DMS 273 treated with DMSO at 0.1 percent for 48 hours (cell line): ENCODE measurements around the gene FRMD8.

Experiments used
- DNase-seq: peaks from one replicate; lab custom pipeline; 2025; lab: John Stamatoyannopoulos, UW

Gene FRMD8

GRCh38 chr11:65425105-65425970 is 38.9 kb downstream of the FRMD8 start:
- DNase-seq = no peak

GRCh38 chr11:65425971-65426838 is 39.8 kb downstream of the FRMD8 start:
- DNase-seq = peak; percentile 27

GRCh38 chr11:65426839-65427690 is 40.6 kb downstream of the FRMD8 start:
- DNase-seq = peak; percentile 58

GRCh38 chr11:65427691-65428577 is 41.5 kb downstream of the FRMD8 start:
- peak; percentile 54 for DNase-seq

GRCh38 chr11:65428578-65429067 is 42.2 kb downstream of the FRMD8 start:
- DNase-seq = no peak

GRCh38 chr11:65429068-65429681 is 42.7 kb downstream of the FRMD8 start:
- no peak for DNase-seq

- DNase-seq = peak; percentile 45
Observed at GRCh38 chr11:65429724-65430405, 43.4 kb downstream of the FRMD8 start.

- DNase-seq = no peak
Observed at GRCh38 chr11:65430406-65431217, 44.2 kb downstream of the FRMD8 start.

GRCh38 chr11:65431451-65432099 is 45.1 kb downstream of the FRMD8 start:
- DNase-seq = no peak

- DNase-seq = no peak
Observed at GRCh38 chr11:65432100-65432650, 45.7 kb downstream of the FRMD8 start.

- DNase-seq = no peak
Observed at GRCh38 chr11:65432686-65433582, 46.5 kb downstream of the FRMD8 start.

- no peak for DNase-seq
Observed at GRCh38 chr11:65433657-65434056, 47.2 kb downstream of the FRMD8 start.

GRCh38 chr11:65434057-65434666 is 47.7 kb downstream of the FRMD8 start:
- DNase-seq = no peak

GRCh38 chr11:65434667-65435410 is 48.4 kb downstream of the FRMD8 start:
- no peak for DNase-seq

- no peak for DNase-seq
Observed at GRCh38 chr11:65435411-65435931, 49.0 kb downstream of the FRMD8 start.
